ENCODE data around the gene SQOR. TPM values are rescaled to one million over a fixed set of nuclear protein-coding genes. Genes with fewer than 3 reads are reported as not detected.
A peak's percentile ranks its signal among the peaks of the same experiment; 100 is the strongest.

Gene SQOR
- total and polyA plus RNA-seq, 8 donors: 49.6 to 128 (median 62.8) TPM

- DNase-seq: no peak
- WGBS, 5 donors: 0 to 3% (median 0%) methylated on average over 14 of the region's 14 CpGs
These were observed 48.2 kb upstream of the SQOR start for GRCh38 chr15:45586601-45587094.

GRCh38 chr15:45587095-45587862 lies 47.5 kb upstream of the SQOR start, which contains the start of gene BLOC1S6:
BLOC1S6 (plus strand) TSS chr15:45587379; CDS start chr15:45587444, 65 bp downstream.
- peaks cover 26 to 59% (median 46%) of the 10 kb centered on the region in 4 donors for H3K4me1 ChIP-seq
- intact Hi-C loops (cut with DNase I; ENCODE audit: low total_unique reads): no loop called here
- no peaks in the 10 kb centered on the region for H3K9me3 ChIP-seq
- TF ChIP-seq POLR2AphosphoS5 (IDR thresholded peaks at IDR 0.05) (peak; percentile 63 to 91 (median 89)), POLR2A (IDR thresholded peaks at IDR 0.05) (peak in 2 of 4 donors; percentile 50 to 82), EP300 (IDR thresholded peaks at IDR 0.05) (no peak), CTCF (IDR thresholded peaks at IDR 0.05) (no peak)
- DNase-seq: peak; percentile 90 to 98
- H3K27me3 ChIP-seq: no peaks in the 10 kb centered on the region
- WGBS, 5 donors: 0 to 1% (median 0%) methylated on average over 37 to 62 of the region's 62 CpGs
- peak within 1 kb of the TSS; percentile 69 to 85 (median 79) for H3K4me3 ChIP-seq
- H3K36me3 ChIP-seq: peaks cover 0 to 3% (median 2%) of the 10 kb centered on the region in 4 donors
- H3K27ac ChIP-seq: peak within 1 kb of the TSS; percentile 97 to 99 (median 98)

More at GRCh38 chr15:45586601-45587094, 48.2 kb upstream of the SQOR start:
- TF ChIP-seq CTCF (IDR thresholded peaks at IDR 0.05): no peak
- no peak for TF ChIP-seq EP300 (IDR thresholded peaks at IDR 0.05)
- no peak for TF ChIP-seq POLR2AphosphoS5 (IDR thresholded peaks at IDR 0.05)
- TF ChIP-seq POLR2A (IDR thresholded peaks at IDR 0.05): no peak
- Histone ChIP-seq H3K27me3 (no peaks in the 10 kb centered on the region), H3K9me3 (no peaks in the 10 kb centered on the region), H3K36me3 (no peaks in the 10 kb centered on the region), H3K4me1 (peaks cover 26 to 53% (median 43%) of the 10 kb centered on the region in 4 donors), H3K4me3 (peak overlapping the region; percentile 69 to 85 (median 79)), H3K27ac (peak overlapping the region; percentile 97 to 99 (median 98))
- intact Hi-C loops (cut with DNase I; ENCODE audit: low total_unique reads): no loop called here

GRCh38 chr15:45587863-45588170 lies 47.0 kb upstream of the SQOR start:
- whole genome bisulfite sequencing, 5 donors: 0 to 1% (median 0%) methylated on average over 4 of the region's 4 CpGs
- no peaks in the 10 kb centered on the region for H3K27me3 ChIP-seq
- no peaks in the 10 kb centered on the region for H3K9me3 ChIP-seq
- intact Hi-C loops (cut with DNase I; ENCODE audit: low total_unique reads): no loop called here
- peaks cover 26 to 64% (median 46%) of the 10 kb centered on the region in 4 donors for H3K4me1 ChIP-seq
- TF ChIP-seq POLR2AphosphoS5 (IDR thresholded peaks at IDR 0.05): no peak
- no peak for TF ChIP-seq POLR2A (IDR thresholded peaks at IDR 0.05)
- no peak for TF ChIP-seq EP300 (IDR thresholded peaks at IDR 0.05)
- no peak for TF ChIP-seq CTCF (IDR thresholded peaks at IDR 0.05)
- no peak for DNase-seq
- H3K36me3 ChIP-seq: peaks cover 0 to 9% (median 7%) of the 10 kb centered on the region in 4 donors
- peak overlapping the region; percentile 97 to 99 (median 98) for H3K27ac ChIP-seq
- peak overlapping the region; percentile 69 to 85 (median 79) for H3K4me3 ChIP-seq

DNA sequence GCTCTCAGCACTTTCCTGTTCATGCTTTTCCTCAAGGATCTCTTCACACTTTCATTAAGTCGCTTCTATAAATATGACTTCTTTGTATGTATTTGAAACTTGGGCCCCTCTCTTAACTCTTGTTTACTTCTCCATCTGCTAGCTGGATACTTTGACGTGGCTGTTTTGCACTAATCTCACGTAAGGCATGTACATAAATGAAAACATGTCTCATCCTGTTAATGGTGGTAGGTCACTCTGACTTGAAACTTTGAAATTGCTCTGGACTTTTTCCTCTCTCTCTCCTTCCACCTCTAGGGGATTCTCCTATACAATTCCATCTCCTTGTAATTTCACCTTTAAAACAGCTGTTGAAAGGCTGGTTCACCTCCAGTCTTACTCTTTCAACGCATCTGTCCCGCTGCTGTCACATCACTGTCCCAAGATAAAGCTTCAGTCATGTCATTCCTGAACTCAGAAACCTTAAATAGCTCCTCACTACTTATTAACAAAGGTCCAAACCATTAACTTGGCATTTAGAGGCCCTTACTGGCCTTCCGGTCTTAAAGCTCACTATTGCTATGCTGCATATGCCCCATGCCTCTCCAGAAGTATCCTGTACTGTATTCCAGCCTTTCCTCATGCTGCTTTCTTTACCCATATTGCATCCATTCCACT lies 46.5 kb upstream of the SQOR start:
- WGBS, 5 donors: 19 to 29% (median 22%) methylated on average over 6 of the region's 6 CpGs
- Histone ChIP-seq H3K36me3 (peaks cover 0 to 14% (median 11%) of the 10 kb centered on the region in 4 donors), H3K9me3 (no peaks in the 10 kb centered on the region), H3K4me1 (peaks cover 26 to 64% (median 46%) of the 10 kb centered on the region in 4 donors), H3K27me3 (no peaks in the 10 kb centered on the region), H3K4me3 (peak overlapping the region; percentile 69 to 85 (median 79)), H3K27ac (peak overlapping the region in 4 of 5 donors; percentile 97 to 99 (median 98))
- TF ChIP-seq POLR2AphosphoS5 (IDR thresholded peaks at IDR 0.05): no peak
- TF ChIP-seq CTCF (IDR thresholded peaks at IDR 0.05): no peak
- no peak for TF ChIP-seq EP300 (IDR thresholded peaks at IDR 0.05)
- no peak for TF ChIP-seq POLR2A (IDR thresholded peaks at IDR 0.05)
- DNase-seq: peak in 1 of 2 donors; percentile 35
- intact Hi-C loops (cut with DNase I; ENCODE audit: low total_unique reads): no loop called here

All from stomach (tissue), 9 donors.